ENCODE results near the gene CACNA1E.

GRCh38 chr1:181506563-181507353 lies 23.4 kb downstream of the CACNA1E start:
- TF ChIP-seq CTCF (IDR thresholded peaks at IDR 0.05; ENCODE audit: low read depth, low read length) (no peak), MAX (IDR thresholded peaks at IDR 0.05; ENCODE audit: low read depth, low read length) (no peak), POLR2A (IDR thresholded peaks at IDR 0.05; ENCODE audit: extremely low read depth, insufficient read length) (no peak)
